ENCODE results near the gene POR.

GRCh38 chr7:75937958-75938786, 23.2 kb downstream of the POR start:
- TF ChIP-seq CTCF (IDR thresholded peaks at IDR 0.05; ENCODE audit: low read length) (no peak), EZH2 (optimal IDR thresholded peaks at IDR 0.05; ENCODE audit: low read depth, low read length) (no peak)
